Smooth muscle cell (in vitro differentiated cells): ENCODE results near the gene CFL1. TPM values are rescaled to one million over a fixed set of nuclear protein-coding genes. Genes with fewer than 3 reads are reported as not detected.

ENCODE experiments used
- DNase-seq: peaks from one replicate; lab custom pipeline; 2025; ENCODE audit not compliant: unreplicated experiment; lab: John Stamatoyannopoulos, UW
- H2AFZ ChIP-seq: fragments of 200-600 bp; sonication (generic); 2 replicates; pipeline ENCODE4 v1.6.0; 2016; ENCODE audit warnings: antibody characterized with exemption, low read depth, mild to moderate bottlenecking
- H3F3A ChIP-seq: fragments of 200-600 bp; sonication (generic); 2 replicates; pipeline ENCODE4 v1.6.0; 2017; ENCODE audit warnings: antibody characterized with exemption, low read depth
- H3K27ac ChIP-seq: fragments of 200-600 bp; sonication (generic); 2 replicates; pipeline ENCODE4 v1.5.1; 2016; ENCODE audit warnings: low read depth, mild to moderate bottlenecking
- H3K27me3 ChIP-seq: fragments of 200-600 bp; sonication (generic); 2 replicates; pipeline ENCODE4 v1.6.1; 2016; ENCODE audit warnings: low read depth, mild to moderate bottlenecking
- H3K36me3 ChIP-seq: fragments of 200-600 bp; sonication (generic); 2 replicates; pipeline ENCODE4 v1.5.1; 2016; ENCODE audit warnings: low read depth
- H3K4me1 ChIP-seq: fragments of 200-600 bp; sonication (generic); 2 replicates; pipeline ENCODE4 v1.5.1; 2016; ENCODE audit warnings: low read depth
- H3K4me2 ChIP-seq: fragments of 200-600 bp; sonication (generic); 2 replicates; pipeline ENCODE4 v1.6.0; 2016; ENCODE audit warnings: mild to moderate bottlenecking
- H3K4me3 ChIP-seq: fragments of 200-600 bp; sonication (generic); 2 replicates; pipeline ENCODE4 v1.5.1; 2016; ENCODE audit warnings: mild to moderate bottlenecking
- H3K79me2 ChIP-seq: fragments of 200-600 bp; sonication (generic); 2 replicates; pipeline ENCODE4 v1.6.0; 2016; ENCODE audit warnings: low read depth, mild to moderate bottlenecking
- H3K9ac ChIP-seq: fragments of 200-600 bp; sonication (generic); 2 replicates; pipeline ENCODE4 v1.6.0; 2016; ENCODE audit warnings: low read depth
- H3K9me3 ChIP-seq: fragments of 200-600 bp; sonication (generic); replicated peaks from 2 replicates; pipeline ENCODE4 v1.5.1; 2016; ENCODE audit warnings: low read depth
- H4K20me1 ChIP-seq: fragments of 200-600 bp; sonication (generic); 2 replicates; pipeline ENCODE4 v1.6.0; 2016; ENCODE audit warnings: low read depth
- WGBS: methylation state at CpG from one replicate; pipeline ENCODE4 v1.1.7; 2016; ENCODE audit warnings: low lambda C conversion rate; 5-methylcytosine and 5-hydroxymethylcytosine counted together
- polyA plus RNA-seq: library from polyadenylated mRNA; unstranded; fragments of >200 nt; fragmentation: Nextera tagmentation; extraction: Ambion mirVana; gene quantifications from 2 replicates; pipeline ENCODE4 v1.2.1, GENCODE V29; 2016
- total RNA-seq: library from RNA; depleted of rRNA; stranded (reverse); fragments of >200 nt; gene quantifications from 2 replicates; pipeline ENCODE4 v1.2.3, GENCODE V29; 2014
- TF ChIP-seq, protein P1 (sequence below): fragments of 200-600 bp; sonication (generic); IDR thresholded peaks from 2 replicates; pipeline ENCODE4 v1.5.1; 2017; ENCODE audit warnings: borderline replicate concordance, mild to moderate bottlenecking, antibody characterized with exemption; ENCODE audit not compliant: insufficient read depth, poor library complexity, severe bottlenecking

CFL1 gene
- total and polyA plus RNA-seq, 2 experiments from 2014 or later, result 1,255 to 3,052 TPM

DNA sequence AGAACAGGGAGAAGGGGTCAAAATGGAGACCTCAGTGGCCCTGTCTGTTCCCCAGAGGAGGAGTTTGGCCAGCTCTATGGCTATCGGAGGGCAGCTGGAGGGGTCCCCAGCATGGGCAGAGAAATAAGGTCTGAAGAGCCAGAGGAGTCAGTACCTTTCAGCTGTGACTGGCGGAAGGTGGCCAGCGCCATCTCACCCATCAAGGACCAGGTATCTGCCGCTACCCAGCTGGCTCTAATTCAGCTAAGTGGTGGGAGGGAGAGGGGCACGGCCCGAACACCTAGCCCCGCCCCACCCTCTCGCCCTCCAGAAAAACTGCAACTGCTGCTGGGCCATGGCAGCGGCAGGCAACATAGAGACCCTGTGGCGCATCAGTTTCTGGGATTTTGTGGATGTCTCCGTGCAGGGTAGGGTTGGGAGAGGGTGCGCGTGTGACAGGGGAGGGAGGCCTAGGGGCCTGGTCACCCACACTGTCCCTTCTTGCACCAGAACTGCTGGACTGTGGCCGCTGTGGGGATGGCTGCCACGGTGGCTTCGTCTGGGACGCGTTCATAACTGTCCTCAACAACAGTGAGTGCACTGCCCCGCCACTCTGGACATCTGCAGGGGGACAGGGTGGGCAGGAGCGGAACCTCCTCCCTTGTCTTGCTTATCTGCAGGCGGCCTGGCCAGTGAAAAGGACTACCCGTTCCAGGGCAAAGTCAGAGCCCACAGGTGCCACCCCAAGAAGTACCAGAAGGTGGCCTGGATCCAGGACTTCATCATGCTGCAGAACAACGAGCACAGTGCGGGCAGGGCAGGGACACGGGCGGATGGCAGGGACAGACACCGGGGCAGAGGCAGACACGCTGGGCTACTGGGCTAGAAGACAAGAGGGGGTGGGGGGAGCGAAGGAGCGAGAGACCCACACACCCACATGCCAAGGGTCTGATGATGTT, 24.4 kb upstream of the CFL1 start:
- WGBS, result 98% methylated on average over 29 of the region's 30 CpGs

DNA sequence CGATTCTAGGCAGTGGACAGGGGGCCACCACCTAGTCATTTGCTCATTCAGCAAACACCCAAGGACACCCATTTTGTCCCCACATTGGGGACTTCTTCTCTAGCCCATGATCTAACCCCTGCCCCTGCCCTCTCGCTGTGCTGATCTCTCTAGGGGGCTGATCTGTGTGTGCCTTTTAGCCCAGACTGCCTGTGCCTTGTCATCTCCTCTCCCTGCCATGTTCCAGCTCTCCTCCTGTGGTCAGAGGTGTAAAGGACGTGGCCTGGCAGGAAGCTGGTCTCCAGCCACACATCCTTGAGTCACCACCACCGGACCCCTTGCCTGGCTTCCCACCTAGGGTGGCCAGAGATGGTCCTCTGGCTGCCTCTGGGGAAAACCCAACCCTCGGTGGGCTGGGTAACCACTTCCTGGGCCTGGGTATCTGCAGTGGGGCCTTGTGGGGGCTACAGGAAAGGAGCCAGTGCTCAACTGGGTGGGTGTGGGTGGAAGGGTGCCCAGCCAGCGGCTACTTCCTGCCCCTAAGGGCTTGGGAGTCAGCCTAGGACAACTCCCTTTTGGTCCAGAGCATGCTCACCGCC, 23.0 kb upstream of the CFL1 start:
- no peak for DNase-seq
- Histone ChIP-seq H3K4me2 (no peak overlapping the region), H3K4me1 (no peaks in the 10 kb centered on the region), H3K27me3 (no peaks in the 10 kb centered on the region), H3K79me2 (no peaks in the 10 kb centered on the region), H3K9ac (no peak overlapping the region), H3F3A (no peaks in the 10 kb centered on the region), H3K27ac (no peak overlapping the region), H3K36me3 (no peaks in the 10 kb centered on the region), H3K9me3 (no peaks in the 10 kb centered on the region), H2AFZ (no peak overlapping the region), H3K4me3 (no peak overlapping the region), H4K20me1 (peaks cover 5% of the 10 kb centered on the region)
- 82% methylated on average over 7 of the region's 7 CpGs for WGBS
- TF ChIP-seq, protein P1, sequence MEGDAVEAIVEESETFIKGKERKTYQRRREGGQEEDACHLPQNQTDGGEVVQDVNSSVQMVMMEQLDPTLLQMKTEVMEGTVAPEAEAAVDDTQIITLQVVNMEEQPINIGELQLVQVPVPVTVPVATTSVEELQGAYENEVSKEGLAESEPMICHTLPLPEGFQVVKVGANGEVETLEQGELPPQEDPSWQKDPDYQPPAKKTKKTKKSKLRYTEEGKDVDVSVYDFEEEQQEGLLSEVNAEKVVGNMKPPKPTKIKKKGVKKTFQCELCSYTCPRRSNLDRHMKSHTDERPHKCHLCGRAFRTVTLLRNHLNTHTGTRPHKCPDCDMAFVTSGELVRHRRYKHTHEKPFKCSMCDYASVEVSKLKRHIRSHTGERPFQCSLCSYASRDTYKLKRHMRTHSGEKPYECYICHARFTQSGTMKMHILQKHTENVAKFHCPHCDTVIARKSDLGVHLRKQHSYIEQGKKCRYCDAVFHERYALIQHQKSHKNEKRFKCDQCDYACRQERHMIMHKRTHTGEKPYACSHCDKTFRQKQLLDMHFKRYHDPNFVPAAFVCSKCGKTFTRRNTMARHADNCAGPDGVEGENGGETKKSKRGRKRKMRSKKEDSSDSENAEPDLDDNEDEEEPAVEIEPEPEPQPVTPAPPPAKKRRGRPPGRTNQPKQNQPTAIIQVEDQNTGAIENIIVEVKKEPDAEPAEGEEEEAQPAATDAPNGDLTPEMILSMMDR, result no peak

More for the DNA sequence above, 24.4 kb upstream of the CFL1 start:
- no peaks in the 10 kb centered on the region for H3K9me3 ChIP-seq
- no peaks in the 10 kb centered on the region for H3K27me3 ChIP-seq
- H2AFZ ChIP-seq, result no peak overlapping the region
- H3K79me2 ChIP-seq, result peaks cover 14% of the 10 kb centered on the region
- H4K20me1 ChIP-seq, result peaks cover 5% of the 10 kb centered on the region
- H3K27ac ChIP-seq, result no peak overlapping the region
- H3K4me3 ChIP-seq, result no peak overlapping the region
- H3K9ac ChIP-seq, result no peak overlapping the region
- no peak for DNase-seq
- peaks cover 1% of the 10 kb centered on the region for H3K4me1 ChIP-seq
- TF ChIP-seq, protein P1, result no peak
- no peaks in the 10 kb centered on the region for H3K36me3 ChIP-seq
- H3F3A ChIP-seq, result no peaks in the 10 kb centered on the region
- H3K4me2 ChIP-seq, result no peak overlapping the region

DNA sequence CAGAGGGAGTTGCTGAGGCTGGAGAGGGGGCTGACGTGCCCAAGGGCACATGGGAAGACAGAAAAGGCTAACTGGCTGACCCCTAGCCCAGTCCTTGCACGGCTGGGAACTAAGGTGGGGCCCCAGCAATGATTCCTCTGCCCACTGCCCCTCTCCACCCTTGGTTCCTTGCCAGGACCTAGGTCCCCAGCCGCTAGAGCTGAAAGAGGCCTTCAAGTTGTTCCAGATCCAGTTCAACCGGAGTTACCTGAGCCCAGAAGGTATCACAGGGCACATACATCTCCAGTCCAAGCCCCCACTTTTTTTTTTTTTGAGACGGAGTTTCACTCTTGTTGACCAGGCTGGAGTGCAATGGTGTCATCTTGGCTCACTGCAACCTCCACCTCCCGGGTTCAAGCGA, 22.0 kb upstream of the CFL1 start:
- no peak overlapping the region for H3K27ac ChIP-seq
- no peaks in the 10 kb centered on the region for H3K79me2 ChIP-seq
- no peak overlapping the region for H3K9ac ChIP-seq
- no peak overlapping the region for H3K4me2 ChIP-seq
- no peaks in the 10 kb centered on the region for H3K9me3 ChIP-seq
- TF ChIP-seq, protein P1, result no peak
- no peak overlapping the region for H3K4me3 ChIP-seq
- H3K36me3 ChIP-seq, result no peaks in the 10 kb centered on the region
- H4K20me1 ChIP-seq, result peaks cover 5% of the 10 kb centered on the region
- no peaks in the 10 kb centered on the region for H3K4me1 ChIP-seq
- H3F3A ChIP-seq, result no peaks in the 10 kb centered on the region
- H3K27me3 ChIP-seq, result no peaks in the 10 kb centered on the region
- DNase-seq, result no peak
- no peak overlapping the region for H2AFZ ChIP-seq
- WGBS, result 95% methylated on average over 7 of the region's 7 CpGs
